Kidney (tissue), 14 donors: Measurements from ENCODE around the gene QRICH1. TPM values are rescaled to one million over a fixed set of nuclear protein-coding genes. Genes with fewer than 3 reads are reported as not detected.
"Not testable (repeated sequence)": the region's sequence is repeated elsewhere in the genome, so short reads cannot be mapped to it uniquely, and the experiment has no call there.

ENCODE experiments used
- DNase-seq, 5 donors: peaks; one replicate each; pipeline ENCODE4 v3.0.0-alpha.2; 2013 to 2020
- FAIRE-seq: peaks from 2 replicates; lab custom pipeline; 2012; peaks lifted over from hg19 to GRCh38; lab: Jason Lieb, UNC
- H3K27ac ChIP-seq, 2 donors: one replicate each; pipeline ENCODE4 v1.7.0; 2013; ENCODE audit warnings: low read depth in 2 of 2, low read length in 2 of 2, inconsistent platforms in 1 of 2
- H3K27me3 ChIP-seq: one replicate; pipeline ENCODE4 v1.7.1; 2013; ENCODE audit warnings: low read length, inconsistent platforms; ENCODE audit not compliant: control insufficient read depth, insufficient read depth
- H3K36me3 ChIP-seq, 3 donors: one replicate each; pipeline versions ENCODE4 v1.7.0 to v1.7.1; 2013; ENCODE audit warnings: low read length in 3 of 3, control low read depth in 1 of 3, inconsistent platforms in 1 of 3; ENCODE audit not compliant: insufficient read depth in 3 of 3, control insufficient read depth in 2 of 3
- H3K4me1 ChIP-seq, 3 donors: one replicate each; pipeline versions ENCODE4 v1.7.0 to v1.7.1; 2013; ENCODE audit warnings: low read length in 3 of 3, inconsistent platforms in 1 of 3, low read depth in 1 of 3; ENCODE audit not compliant: control insufficient read depth in 2 of 3, insufficient read depth in 2 of 3
- H3K4me3 ChIP-seq, 3 donors: one replicate each; pipeline versions ENCODE4 v1.7.0 to v1.8.1; 2013; ENCODE audit warnings: low read length in 3 of 3, control low read depth in 1 of 3, inconsistent platforms in 1 of 3
- H3K9ac ChIP-seq, 3 donors: one replicate each; pipeline versions ENCODE4 v1.7.0 to v1.7.1; 2013; ENCODE audit warnings: low read length in 3 of 3, control low read depth in 1 of 3, inconsistent platforms in 1 of 3
- H3K9me3 ChIP-seq, 3 donors: one replicate each; pipeline versions ENCODE4 v1.7.0 to v1.7.1; 2013; ENCODE audit warnings: low read length in 3 of 3, control low read depth in 1 of 3, inconsistent platforms in 1 of 3; ENCODE audit not compliant: control insufficient read depth in 2 of 3, insufficient read depth in 1 of 3
- intact Hi-C: fragments of 100-400 bp; cut with DNase I; formaldehyde crosslinking; loops from one replicate; pipeline ENCODE4 v1.11.1; 2022
- polyA plus RNA-seq: library from polyadenylated mRNA; stranded (reverse); fragments of 350-450 nt; fragmentation: Illumina TruSeq; extraction: RNeasy Lipid Tissue Mini Kit (QIAGEN cat#74804); gene quantifications from one replicate; pipeline ENCODE4 v1.2.3, GENCODE V29; 2014; ENCODE audit warnings: low read depth, low replicate concordance; ENCODE audit not compliant: insufficient read depth
- total RNA-seq: library from RNA; stranded (reverse); fragmentation: NEBNext Ultra II Directional; extraction: Animal tissue kit (Norgen Biotek cat#: 25700); gene quantifications from one replicate; pipeline ENCODE4 v1.2.1, GENCODE V29; 2021
- TF ChIP-seq, protein P1 (sequence below): IDR thresholded peaks from 3 replicates; pipeline ENCODE4 v1.5.1; 2012; ENCODE audit warnings: mild to moderate bottlenecking, moderate library complexity, borderline replicate concordance; ENCODE audit not compliant: insufficient read depth; ENCODE audit errors: extremely low read depth
- donor health status: control.
- donor health status: control.
- donor health status: control.
- donor health status: control.
- donor health status: control.
- donor health status: DM: yes; HTN: yes; CAD: no.
- donor health status: Normal renal cell carcinoma (clear cell type).

QRICH1 gene
- total and polyA plus RNA-seq, 2 donors from 2014 or later = 23.0 to 92.1 TPM

DNA sequence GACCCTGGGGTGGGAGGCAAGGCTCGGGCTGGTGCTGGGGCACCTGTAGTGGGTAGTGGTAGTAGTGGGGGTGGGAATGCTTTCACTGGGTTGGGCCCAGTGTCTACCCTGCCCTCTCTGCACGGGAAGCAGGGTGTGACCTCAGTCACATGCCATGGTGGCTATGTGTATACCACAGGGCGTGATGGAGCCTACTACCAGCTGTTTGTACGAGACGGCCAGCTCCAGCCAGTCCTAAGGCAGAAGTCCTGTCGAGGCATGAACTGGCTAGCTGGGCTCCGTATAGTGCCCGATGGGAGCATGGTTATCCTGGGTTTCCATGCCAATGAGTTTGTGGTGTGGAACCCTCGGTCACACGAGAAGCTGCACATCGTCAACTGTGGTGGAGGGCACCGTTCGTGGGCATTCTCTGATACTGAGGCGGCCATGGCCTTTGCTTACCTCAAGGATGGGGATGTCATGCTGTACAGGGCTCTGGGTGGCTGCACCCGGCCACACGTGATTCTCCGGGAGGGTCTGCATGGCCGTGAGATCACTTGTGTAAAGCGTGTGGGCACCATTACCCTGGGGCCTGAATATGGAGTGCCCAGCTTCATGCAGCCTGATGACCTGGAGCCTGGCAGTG is 80.6 kb downstream of the QRICH1 start:
- FAIRE-seq (no peak), DNase-seq (no peak)
- Histone ChIP-seq H3K27me3 (no peaks in the 10 kb centered on the region), H3K36me3 (peaks cover 0 to 31% (median 20%) of the 10 kb centered on the region in 3 donors), H3K4me3 (no peak overlapping the region), H3K9ac (no peak overlapping the region), H3K4me1 (peaks cover 0 to 12% (median 2%) of the 10 kb centered on the region in 3 donors), H3K27ac (no peak overlapping the region), H3K9me3 (no peaks in the 10 kb centered on the region)
- TF ChIP-seq, protein P1, sequence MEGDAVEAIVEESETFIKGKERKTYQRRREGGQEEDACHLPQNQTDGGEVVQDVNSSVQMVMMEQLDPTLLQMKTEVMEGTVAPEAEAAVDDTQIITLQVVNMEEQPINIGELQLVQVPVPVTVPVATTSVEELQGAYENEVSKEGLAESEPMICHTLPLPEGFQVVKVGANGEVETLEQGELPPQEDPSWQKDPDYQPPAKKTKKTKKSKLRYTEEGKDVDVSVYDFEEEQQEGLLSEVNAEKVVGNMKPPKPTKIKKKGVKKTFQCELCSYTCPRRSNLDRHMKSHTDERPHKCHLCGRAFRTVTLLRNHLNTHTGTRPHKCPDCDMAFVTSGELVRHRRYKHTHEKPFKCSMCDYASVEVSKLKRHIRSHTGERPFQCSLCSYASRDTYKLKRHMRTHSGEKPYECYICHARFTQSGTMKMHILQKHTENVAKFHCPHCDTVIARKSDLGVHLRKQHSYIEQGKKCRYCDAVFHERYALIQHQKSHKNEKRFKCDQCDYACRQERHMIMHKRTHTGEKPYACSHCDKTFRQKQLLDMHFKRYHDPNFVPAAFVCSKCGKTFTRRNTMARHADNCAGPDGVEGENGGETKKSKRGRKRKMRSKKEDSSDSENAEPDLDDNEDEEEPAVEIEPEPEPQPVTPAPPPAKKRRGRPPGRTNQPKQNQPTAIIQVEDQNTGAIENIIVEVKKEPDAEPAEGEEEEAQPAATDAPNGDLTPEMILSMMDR = no peak
- intact Hi-C loops = no loop called here

DNA sequence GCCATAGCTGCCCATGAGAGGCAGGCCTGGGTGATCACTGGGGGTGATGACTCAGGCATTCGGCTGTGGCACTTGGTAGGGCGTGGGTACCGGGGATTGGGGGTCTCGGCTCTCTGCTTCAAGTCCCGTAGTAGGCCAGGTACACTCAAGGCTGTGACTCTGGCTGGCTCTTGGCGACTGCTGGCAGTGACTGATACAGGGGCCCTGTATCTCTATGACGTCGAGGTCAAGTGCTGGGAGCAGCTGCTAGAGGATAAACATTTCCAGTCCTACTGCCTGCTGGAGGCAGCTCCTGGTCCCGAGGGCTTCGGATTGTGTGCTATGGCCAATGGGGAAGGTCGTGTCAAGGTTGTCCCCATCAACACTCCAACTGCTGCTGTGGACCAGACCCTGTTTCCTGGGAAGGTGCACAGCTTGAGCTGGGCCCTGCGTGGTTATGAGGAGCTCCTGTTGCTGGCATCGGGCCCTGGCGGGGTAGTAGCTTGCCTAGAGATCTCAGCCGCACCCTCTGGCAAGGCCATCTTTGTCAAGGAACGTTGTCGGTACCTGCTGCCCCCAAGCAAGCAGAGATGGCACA is 81.3 kb downstream of the QRICH1 start:
- Histone ChIP-seq H3K4me3 (no peak overlapping the region), H3K9me3 (no peaks in the 10 kb centered on the region), H3K9ac (no peak overlapping the region), H3K4me1 (peaks cover 0 to 10% (median 4%) of the 10 kb centered on the region in 3 donors), H3K36me3 (peaks cover 0 to 31% (median 20%) of the 10 kb centered on the region in 3 donors), H3K27ac (no peak overlapping the region), H3K27me3 (no peaks in the 10 kb centered on the region)
- DNase-seq = peak in 1 of 5 donors; percentile 75
- TF ChIP-seq, protein P1 = no peak
- FAIRE-seq = no peak
- intact Hi-C loops = no loop called here

GRCh38 chr3:49009396-49009795 is 84.5 kb downstream of the QRICH1 start:
- no peak overlapping the region for H3K9ac ChIP-seq
- TF ChIP-seq, protein P1 = no peak
- DNase-seq = no peak
- peaks cover 0 to 13% (median 9%) of the 10 kb centered on the region in 3 donors for H3K4me1 ChIP-seq
- H3K9me3 ChIP-seq = no peaks in the 10 kb centered on the region
- no peak overlapping the region for H3K4me3 ChIP-seq
- peaks cover 0 to 21% (median 4%) of the 10 kb centered on the region in 3 donors for H3K36me3 ChIP-seq
- H3K27me3 ChIP-seq = no peaks in the 10 kb centered on the region
- no peak for FAIRE-seq
- intact Hi-C loops = no loop called here
- H3K27ac ChIP-seq = no peak overlapping the region

GRCh38 chr3:49008627-49009026 is 85.2 kb downstream of the QRICH1 start:
- intact Hi-C loops = not testable (repeated sequence)

More at GRCh38 chr3:49008627-49009026, 85.2 kb downstream of the QRICH1 start:
- not testable (repeated sequence) for H3K9ac ChIP-seq, H3K9me3 ChIP-seq, FAIRE-seq, H3K27me3 ChIP-seq, DNase-seq, H3K27ac ChIP-seq
- H3K4me1 ChIP-seq = peaks cover 0 to 13% (median 9%) of the 10 kb centered on the region in 3 donors
- H3K4me3 ChIP-seq = peak overlapping the region in 1 of 3 donors; percentile 62
- peaks cover 0 to 19% (median 4%) of the 10 kb centered on the region in 3 donors for H3K36me3 ChIP-seq
